Transverse colon (tissue), 4 donors: Measurements from ENCODE around the gene IFNGR2.

Source experiments
- CTCF ChIP-seq, 5 experiments: fragments of 200-600 bp in 3 of 5; fragments of 450-650 bp in 2 of 5; sonication (generic) in 3 of 5; IDR thresholded peaks; 1 replicate in 2 of 5; 2 replicates in 3 of 5; pipeline ENCODE4 v1.5.1; 2016 to 2017; ENCODE audit warnings: antibody characterized with exemption in 5 of 5, inconsistent platforms in 3 of 5, mild to moderate bottlenecking in 2 of 5, moderate library complexity in 1 of 5
- POLR2AphosphoS5 ChIP-seq, 3 donors: sonication (generic); formaldehyde crosslinking; IDR thresholded peaks; one replicate each; pipeline ENCODE4 v1.6.1; 2016; ENCODE audit warnings: antibody characterized with exemption in 3 of 3

GRCh38 chr21:33479679-33480480 is 76.7 kb downstream of the IFNGR2 start, which contains the start of gene TMEM50B:
- TF ChIP-seq CTCF (IDR thresholded peaks at IDR 0.05) = peak; percentile 40 to 81 (median 56)
- TF ChIP-seq POLR2AphosphoS5 (IDR thresholded peaks at IDR 0.05) = peak; percentile 97 to 98 (median 97)
